Smooth muscle cell of bladder (primary cell): ENCODE measurements around the gene SIM2. TPM values are rescaled to one million over a fixed set of nuclear protein-coding genes. Genes with fewer than 3 reads are reported as not detected.

ENCODE experiments used
- total RNA-seq: library from RNA; depleted of rRNA; stranded (reverse); fragments of >200 nt; gene quantifications from 2 replicates; pipeline ENCODE4 v1.2.3, GENCODE V29; 2014

The SIM2 gene, protein sequence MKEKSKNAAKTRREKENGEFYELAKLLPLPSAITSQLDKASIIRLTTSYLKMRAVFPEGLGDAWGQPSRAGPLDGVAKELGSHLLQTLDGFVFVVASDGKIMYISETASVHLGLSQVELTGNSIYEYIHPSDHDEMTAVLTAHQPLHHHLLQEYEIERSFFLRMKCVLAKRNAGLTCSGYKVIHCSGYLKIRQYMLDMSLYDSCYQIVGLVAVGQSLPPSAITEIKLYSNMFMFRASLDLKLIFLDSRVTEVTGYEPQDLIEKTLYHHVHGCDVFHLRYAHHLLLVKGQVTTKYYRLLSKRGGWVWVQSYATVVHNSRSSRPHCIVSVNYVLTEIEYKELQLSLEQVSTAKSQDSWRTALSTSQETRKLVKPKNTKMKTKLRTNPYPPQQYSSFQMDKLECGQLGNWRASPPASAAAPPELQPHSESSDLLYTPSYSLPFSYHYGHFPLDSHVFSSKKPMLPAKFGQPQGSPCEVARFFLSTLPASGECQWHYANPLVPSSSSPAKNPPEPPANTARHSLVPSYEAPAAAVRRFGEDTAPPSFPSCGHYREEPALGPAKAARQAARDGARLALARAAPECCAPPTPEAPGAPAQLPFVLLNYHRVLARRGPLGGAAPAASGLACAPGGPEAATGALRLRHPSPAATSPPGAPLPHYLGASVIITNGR
- total RNA-seq: under 0.01 and 0.09 TPM in 2 replicates

DNA sequence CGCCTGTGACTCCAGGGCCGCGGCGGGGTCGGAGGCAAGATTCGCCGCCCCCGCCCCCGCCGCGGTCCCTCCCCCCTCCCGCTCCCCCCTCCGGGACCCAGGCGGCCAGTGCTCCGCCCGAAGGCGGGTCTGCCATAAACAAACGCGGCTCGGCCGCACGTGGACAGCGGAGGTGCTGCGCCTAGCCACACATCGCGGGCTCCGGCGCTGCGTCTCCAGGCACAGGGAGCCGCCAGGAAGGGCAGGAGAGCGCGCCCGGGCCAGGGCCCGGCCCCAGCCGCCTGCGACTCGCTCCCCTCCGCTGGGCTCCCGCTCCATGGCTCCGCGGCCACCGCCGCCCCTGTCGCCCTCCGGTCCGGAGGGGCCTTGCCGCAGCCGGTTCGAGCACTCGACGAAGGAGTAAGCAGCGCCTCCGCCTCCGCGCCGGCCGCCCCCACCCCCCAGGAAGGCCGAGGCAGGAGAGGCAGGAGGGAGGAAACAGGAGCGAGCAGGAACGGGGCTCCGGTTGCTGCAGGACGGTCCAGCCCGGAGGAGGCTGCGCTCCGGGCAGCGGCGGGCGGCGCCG, at the start of gene SIM2:
TSS of gene SIM2 (plus strand) at position 135 of the 565 bp plus-strand sequence. CDS start 632 bp downstream, outside the sequence.

Other genes starting within 250 kb of the SIM2 start
- gene CLDN14, start 219.0 kb upstream of the SIM2 start, total RNA-seq: 0.09 TPM in 1 of 2 replicates, not detected in the other